LHCN-M2 (cell line): ENCODE measurements around the gene KCTD19. TPM values are rescaled to one million over a fixed set of nuclear protein-coding genes. Genes with fewer than 3 reads are reported as not detected.

Source experiments
- DNase-seq: peaks from one replicate; pipeline ENCODE4 v3.0.0-alpha.2; 2012; ENCODE audit warnings: low read depth
- total RNA-seq: library from RNA; depleted of rRNA; stranded (reverse); fragments of >200 nt; gene quantifications from 2 replicates; pipeline ENCODE4 v1.2.3, GENCODE V29; 2014; rRNA removed

KCTD19 gene
- total RNA-seq, 1 experiment from 2014 or later: not detected

- peak; percentile 98 for DNase-seq
These were observed 82.0 kb downstream of the KCTD19 start for GRCh38 chr16:67244387-67245185.

- DNase-seq: no peak
These were observed 83.1 kb downstream of the KCTD19 start for GRCh38 chr16:67243481-67243880.

- DNase-seq: no peak
These were observed 84.3 kb downstream of the KCTD19 start for GRCh38 chr16:67242138-67242730.

GRCh38 chr16:67241008-67241900, 85.3 kb downstream of the KCTD19 start:
- DNase-seq: peak; percentile 91

- DNase-seq: peak; percentile 37
These were observed 86.0 kb downstream of the KCTD19 start for GRCh38 chr16:67240506-67240905.

Other genes starting within 250 kb of the KCTD19 start
- gene PHAF1, start 216.8 kb downstream of the KCTD19 start, total RNA-seq: 16.1 and 24.3 TPM in 2 replicates
- 75.5 and 85.0 TPM in 2 replicates for gene B3GNT9, start 175.7 kb downstream of the KCTD19 start, total RNA-seq
- 31.2 and 46.0 TPM in 2 replicates for gene TRADD, start 166.8 kb downstream of the KCTD19 start, total RNA-seq
- gene FBXL8, start 166.8 kb downstream of the KCTD19 start, total RNA-seq: 24.5 and 32.5 TPM in 2 replicates
- gene HSF4, start 162.0 kb downstream of the KCTD19 start, total RNA-seq: 19.4 and 29.1 TPM in 2 replicates
- gene NOL3, start 156.2 kb downstream of the KCTD19 start, total RNA-seq: 58.0 and 58.6 TPM in 2 replicates
- 21.5 and 25.8 TPM in 2 replicates for gene MATCAP1, start 142.8 kb downstream of the KCTD19 start, total RNA-seq
- gene EXOC3L1, start 136.6 kb downstream of the KCTD19 start, total RNA-seq: 5.1 and 10.3 TPM in 2 replicates
- gene E2F4, start 134.6 kb downstream of the KCTD19 start, total RNA-seq: 126 and 153 TPM in 2 replicates
- 1.8 and 1.9 TPM in 2 replicates for gene ELMO3, start 127.6 kb downstream of the KCTD19 start, total RNA-seq
- gene TMEM208, start 99.6 kb downstream of the KCTD19 start, total RNA-seq: 32.0 and 43.3 TPM in 2 replicates
- 27.0 and 29.7 TPM in 2 replicates for gene FHOD1, start 79.3 kb downstream of the KCTD19 start, total RNA-seq
- gene SLC9A5, start 77.8 kb downstream of the KCTD19 start, total RNA-seq: 0.98 and 1.3 TPM in 2 replicates
- 0.32 and 0.57 TPM in 2 replicates for gene PLEKHG4, start 47.2 kb downstream of the KCTD19 start, total RNA-seq
- gene LRRC36, start 74 bp upstream of the KCTD19 start, total RNA-seq: not detected in 2 replicates
- gene TPPP3, start 66.8 kb upstream of the KCTD19 start, total RNA-seq: 11.9 and 17.6 TPM in 2 replicates
- gene ZDHHC1, start 89.7 kb upstream of the KCTD19 start, total RNA-seq: 9.9 and 13.5 TPM in 2 replicates
- gene HSD11B2, start 104.4 kb upstream of the KCTD19 start, total RNA-seq: 0.17 and 0.58 TPM in 2 replicates
- 147 and 156 TPM in 2 replicates for gene ATP6V0D1, start 154.4 kb upstream of the KCTD19 start, total RNA-seq
- not detected in 2 replicates for gene AGRP, start 156.8 kb upstream of the KCTD19 start, total RNA-seq
- 24.3 and 24.4 TPM in 2 replicates for gene RIPOR1, start 202.1 kb upstream of the KCTD19 start, total RNA-seq
- 30.6 and 36.7 TPM in 2 replicates for gene CTCF, start 235.8 kb upstream of the KCTD19 start, total RNA-seq